BE2C (cell line): ENCODE measurements around the gene TMEM255B.

Source experiments
- DNase-seq: peaks from one replicate; pipeline ENCODE4 v3.0.0-alpha.2; 2020
- H3K27me3 ChIP-seq: fragments of 250-450 bp; sonication (Bioruptor Pico); 2 replicates; pipeline ENCODE4 v1.5.1; 2020; ENCODE audit warnings: mild to moderate bottlenecking
- H3K36me3 ChIP-seq: fragments of 250-450 bp; sonication (Bioruptor Pico); 2 replicates; pipeline ENCODE4 v1.5.1; 2020; ENCODE audit warnings: mild to moderate bottlenecking
- H3K4me1 ChIP-seq: fragments of 250-450 bp; sonication (Bioruptor Pico); 2 replicates; pipeline ENCODE4 v1.5.1; 2020
- H3K4me3 ChIP-seq: 2 replicates; pipeline ENCODE4 v1.5.1; 2011; ENCODE audit warnings: low read depth, low read length
- H3K9me3 ChIP-seq: fragments of 250-450 bp; sonication (Bioruptor Pico); 2 replicates; pipeline ENCODE4 v1.5.1; 2020
- TF ChIP-seq, protein P1 (sequence below): IDR thresholded peaks from 2 replicates; pipeline ENCODE4 v1.5.1; 2012; ENCODE audit warnings: mild to moderate bottlenecking, low read depth, low read length

TMEM255B gene

DNA sequence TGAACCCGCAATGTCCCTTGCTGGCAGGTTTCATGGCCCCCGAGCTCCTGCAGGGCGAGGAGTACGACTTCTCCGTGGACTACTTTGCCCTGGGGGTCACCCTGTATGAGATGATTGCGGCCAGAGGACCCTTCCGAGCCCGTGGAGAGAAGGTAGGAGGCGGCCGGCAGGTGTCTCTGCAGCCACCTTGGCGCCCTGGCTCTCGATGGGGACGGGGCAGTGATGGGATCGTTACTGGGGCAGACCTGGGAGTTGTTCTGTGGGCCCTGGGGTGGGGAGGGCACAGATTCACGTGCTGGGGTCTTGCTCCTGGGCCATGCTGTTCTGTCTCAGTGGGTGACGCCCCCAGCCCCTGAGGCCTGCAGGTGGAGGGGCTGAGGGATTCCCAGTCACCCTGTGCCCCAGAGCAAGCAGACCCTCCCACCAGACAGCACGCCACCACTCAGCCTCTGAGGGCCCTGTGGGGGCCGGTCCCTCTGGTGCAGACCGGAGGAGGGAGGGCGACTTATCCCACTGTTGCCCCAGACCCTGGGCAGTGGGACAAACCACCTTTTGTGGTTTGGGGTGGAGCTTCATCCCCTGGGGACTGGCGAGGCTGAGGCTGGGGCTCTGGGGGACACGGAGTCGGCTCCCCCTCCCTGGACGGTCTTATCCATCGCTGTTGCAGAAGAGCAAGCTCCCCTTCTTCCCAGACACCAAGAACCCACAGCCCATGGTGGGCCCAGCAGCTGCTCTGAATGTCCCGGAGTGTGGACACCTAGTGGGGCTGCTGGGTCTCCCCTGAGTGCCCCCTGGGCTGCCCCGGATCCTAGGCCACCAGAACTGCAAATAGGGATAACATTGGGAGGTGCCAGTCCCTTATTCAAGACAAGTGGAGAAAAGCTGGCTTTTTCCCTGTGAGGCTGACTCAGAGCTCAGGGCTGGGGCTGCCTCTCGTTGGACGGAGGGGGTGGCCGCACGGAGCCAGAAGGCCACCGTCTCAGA is 27.5 kb upstream of the TMEM255B start:
- DNase-seq: peak; percentile 4
- H3K27me3 ChIP-seq: peaks cover 31% of the 10 kb centered on the region
- H3K4me1 ChIP-seq: no peaks in the 10 kb centered on the region
- TF ChIP-seq, protein P1, sequence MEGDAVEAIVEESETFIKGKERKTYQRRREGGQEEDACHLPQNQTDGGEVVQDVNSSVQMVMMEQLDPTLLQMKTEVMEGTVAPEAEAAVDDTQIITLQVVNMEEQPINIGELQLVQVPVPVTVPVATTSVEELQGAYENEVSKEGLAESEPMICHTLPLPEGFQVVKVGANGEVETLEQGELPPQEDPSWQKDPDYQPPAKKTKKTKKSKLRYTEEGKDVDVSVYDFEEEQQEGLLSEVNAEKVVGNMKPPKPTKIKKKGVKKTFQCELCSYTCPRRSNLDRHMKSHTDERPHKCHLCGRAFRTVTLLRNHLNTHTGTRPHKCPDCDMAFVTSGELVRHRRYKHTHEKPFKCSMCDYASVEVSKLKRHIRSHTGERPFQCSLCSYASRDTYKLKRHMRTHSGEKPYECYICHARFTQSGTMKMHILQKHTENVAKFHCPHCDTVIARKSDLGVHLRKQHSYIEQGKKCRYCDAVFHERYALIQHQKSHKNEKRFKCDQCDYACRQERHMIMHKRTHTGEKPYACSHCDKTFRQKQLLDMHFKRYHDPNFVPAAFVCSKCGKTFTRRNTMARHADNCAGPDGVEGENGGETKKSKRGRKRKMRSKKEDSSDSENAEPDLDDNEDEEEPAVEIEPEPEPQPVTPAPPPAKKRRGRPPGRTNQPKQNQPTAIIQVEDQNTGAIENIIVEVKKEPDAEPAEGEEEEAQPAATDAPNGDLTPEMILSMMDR: no peak
- H3K4me3 ChIP-seq: no peak overlapping the region
- H3K9me3 ChIP-seq: no peaks in the 10 kb centered on the region; the same call in 1 of the 2 replicates
- no peaks in the 10 kb centered on the region for H3K36me3 ChIP-seq

DNA sequence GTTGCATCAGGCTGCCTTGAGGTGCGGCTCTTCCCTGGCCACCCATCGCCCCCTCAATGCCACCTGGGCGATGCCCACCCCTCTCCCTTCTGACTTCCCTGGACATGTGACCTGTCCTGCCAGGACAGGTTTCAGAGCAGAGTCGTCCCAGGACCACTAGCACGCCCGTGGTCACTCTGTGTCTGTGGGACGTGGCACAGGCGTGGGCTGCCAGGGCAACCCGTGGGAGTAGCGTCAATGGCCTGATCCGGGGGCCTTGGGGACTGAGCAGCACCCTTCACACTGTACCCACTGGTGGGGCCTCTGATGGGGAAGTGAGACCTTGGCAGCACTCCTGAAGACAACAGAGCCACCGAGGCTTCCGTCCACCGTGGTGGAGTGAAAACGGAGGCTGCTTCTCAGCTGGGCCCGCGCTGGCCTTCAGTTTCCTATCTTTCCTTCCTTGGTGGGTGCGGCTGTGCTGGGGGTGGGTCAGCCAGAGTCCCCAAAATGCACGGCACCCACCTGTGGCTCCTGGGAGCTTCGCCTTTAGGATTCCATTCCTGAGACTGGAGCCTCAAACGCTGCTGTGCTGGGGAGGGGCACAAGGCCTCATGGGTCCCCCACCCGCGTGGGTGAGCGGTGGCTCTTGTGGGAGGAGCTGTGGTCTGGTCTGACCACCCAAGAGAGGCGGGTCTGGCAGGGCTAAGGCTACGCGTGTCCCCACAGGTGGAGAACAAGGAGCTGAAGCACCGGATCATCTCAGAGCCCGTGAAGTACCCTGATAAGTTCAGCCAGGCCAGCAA is 26.7 kb upstream of the TMEM255B start:
- Histone ChIP-seq H3K9me3 (no peaks in the 10 kb centered on the region; the same call in 1 of the 2 replicates), H3K36me3 (no peaks in the 10 kb centered on the region), H3K27me3 (peaks cover 31% of the 10 kb centered on the region), H3K4me3 (no peak overlapping the region), H3K4me1 (no peaks in the 10 kb centered on the region)
- TF ChIP-seq, protein P1: no peak
- peak; percentile 6 for DNase-seq

DNA sequence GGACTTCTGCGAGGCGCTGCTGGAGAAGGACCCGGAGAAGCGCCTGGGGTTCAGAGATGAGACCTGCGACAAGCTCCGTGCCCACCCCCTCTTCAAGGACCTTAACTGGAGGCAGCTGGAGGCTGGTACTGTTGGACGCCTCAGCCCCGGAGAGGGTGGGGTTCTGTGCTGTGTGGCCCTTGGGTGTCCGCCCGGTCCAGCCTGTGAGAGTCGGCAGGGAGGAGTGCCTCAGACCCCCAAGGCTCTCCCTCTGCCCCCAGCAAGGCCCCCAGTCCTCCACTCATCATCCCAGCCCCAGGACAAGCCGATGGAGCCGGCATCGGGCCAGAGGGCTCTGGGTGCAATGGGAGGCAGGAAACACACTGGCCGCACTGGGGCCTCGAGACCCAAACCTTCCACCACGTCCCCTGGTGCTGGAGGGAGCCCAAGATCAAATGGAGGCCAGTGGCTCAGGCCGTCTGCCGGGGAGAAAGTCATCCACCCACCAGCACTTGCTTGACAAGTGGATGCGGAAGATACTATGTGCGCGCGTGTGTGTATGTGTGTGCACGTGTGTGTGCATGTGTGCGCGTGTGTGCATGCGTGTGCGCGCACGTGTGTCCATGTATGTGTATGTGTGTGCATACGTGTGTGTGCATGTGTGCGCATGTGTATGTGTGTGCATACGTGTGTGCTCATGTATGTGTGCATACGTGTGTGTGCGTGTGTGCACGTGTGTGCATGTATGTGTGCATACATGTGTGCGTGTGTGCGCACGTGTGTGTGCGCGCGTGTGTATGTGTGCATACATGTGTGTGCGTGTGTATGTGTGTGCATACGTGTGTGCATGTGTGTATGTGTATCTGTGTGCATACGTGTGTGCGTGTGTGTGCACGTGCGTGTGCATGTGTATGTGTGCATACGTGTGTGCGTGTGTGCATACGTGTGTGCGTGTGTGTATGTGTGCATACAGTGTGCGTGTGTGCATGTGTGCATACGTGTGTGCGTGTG is 25.8 kb upstream of the TMEM255B start:
- no peaks in the 10 kb centered on the region for H3K36me3 ChIP-seq
- no peaks in the 10 kb centered on the region; the same call in 1 of the 2 replicates for H3K9me3 ChIP-seq
- H3K4me1 ChIP-seq: no peaks in the 10 kb centered on the region
- H3K27me3 ChIP-seq: peaks cover 31% of the 10 kb centered on the region
- TF ChIP-seq, protein P1: no peak
- DNase-seq: peak; percentile 7
- no peak overlapping the region for H3K4me3 ChIP-seq

DNA sequence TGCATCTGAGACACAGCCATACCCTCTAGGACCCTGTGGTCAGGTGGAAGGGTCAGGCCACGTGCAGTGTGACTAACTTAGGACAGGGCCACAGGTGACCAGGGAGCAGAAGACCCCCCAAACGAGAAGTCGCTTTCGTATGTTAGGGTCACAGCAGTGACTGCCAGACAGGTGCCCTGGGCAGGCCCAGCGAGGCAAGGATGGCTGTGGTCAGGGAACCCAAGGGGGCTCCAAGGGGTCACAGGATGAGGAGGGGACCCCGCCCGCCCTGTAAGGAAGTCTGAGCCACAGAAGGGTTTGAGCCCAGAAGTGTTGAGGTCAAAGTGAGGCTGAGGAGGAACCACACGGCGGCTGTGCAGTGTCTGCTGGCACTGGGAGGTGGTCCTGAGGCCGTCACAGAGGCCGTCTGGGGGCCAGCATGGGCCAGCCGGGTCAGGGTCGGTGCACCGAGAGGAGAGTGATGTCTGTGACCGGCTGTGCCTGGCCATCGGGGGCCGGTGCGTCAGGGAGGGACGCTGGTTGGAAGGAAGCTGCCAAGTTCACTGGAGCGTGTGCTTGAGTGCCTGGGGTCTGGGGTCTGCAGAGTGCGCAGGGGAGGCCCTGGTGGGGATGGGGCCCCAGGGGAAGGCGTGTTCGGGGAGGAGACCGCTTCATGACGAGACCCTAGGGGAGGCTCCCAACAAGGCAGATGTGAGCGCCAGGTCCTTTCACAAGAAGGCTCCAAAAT is 24.8 kb upstream of the TMEM255B start:
- Histone ChIP-seq H3K4me1 (no peaks in the 10 kb centered on the region), H3K27me3 (peaks cover 22% of the 10 kb centered on the region), H3K36me3 (no peaks in the 10 kb centered on the region), H3K4me3 (no peak overlapping the region), H3K9me3 (no peaks in the 10 kb centered on the region)
- TF ChIP-seq, protein P1: no peak
- DNase-seq: no peak

DNA sequence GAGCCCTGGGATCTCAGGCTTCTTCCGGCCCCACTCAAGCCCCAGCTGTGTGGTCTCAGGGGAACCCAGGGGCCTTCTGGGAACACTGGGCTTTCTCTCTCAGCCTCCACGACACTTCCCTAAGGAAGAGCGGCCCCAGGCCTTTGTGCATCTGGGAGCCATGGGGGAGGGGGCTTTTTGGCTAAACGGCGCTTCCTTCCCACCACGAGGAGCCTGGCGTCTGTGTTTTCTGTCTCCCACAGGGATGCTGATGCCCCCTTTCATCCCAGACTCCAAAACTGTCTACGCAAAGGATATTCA is 24.2 kb upstream of the TMEM255B start:
- Histone ChIP-seq H3K4me3 (no peak overlapping the region), H3K4me1 (no peaks in the 10 kb centered on the region), H3K9me3 (no peaks in the 10 kb centered on the region), H3K27me3 (peaks cover 17% of the 10 kb centered on the region), H3K36me3 (no peaks in the 10 kb centered on the region)
- DNase-seq: no peak
- TF ChIP-seq, protein P1: no peak
